ELF-1 (cell line): Measurements from ENCODE around the gene HHIPL1.

ENCODE experiments used
- DNase-seq: peaks from one replicate; pipeline ENCODE4 v3.0.0-alpha.2; 2016; ENCODE audit warnings: low read depth, low spot score

HHIPL1 gene

GRCh38 chr14:99689266-99690236 lies 44.6 kb downstream of the HHIPL1 start:
- DNase-seq, result no peak

GRCh38 chr14:99690636-99691035 lies 45.7 kb downstream of the HHIPL1 start:
- DNase-seq, result no peak

GRCh38 chr14:99691111-99691885 lies 46.4 kb downstream of the HHIPL1 start:
- no peak for DNase-seq

GRCh38 chr14:99693918-99694317 lies 49.0 kb downstream of the HHIPL1 start:
- no peak for DNase-seq

- DNase-seq, result no peak
Measured at GRCh38 chr14:99696929-99697328, 52.0 kb downstream of the HHIPL1 start.

- no peak for DNase-seq
Measured at GRCh38 chr14:99698236-99698635, 53.3 kb downstream of the HHIPL1 start.

- DNase-seq, result no peak
Measured at GRCh38 chr14:99698642-99699041, 53.7 kb downstream of the HHIPL1 start.

GRCh38 chr14:99699085-99699760 lies 54.3 kb downstream of the HHIPL1 start:
- no peak for DNase-seq

GRCh38 chr14:99699861-99700260 lies 54.9 kb downstream of the HHIPL1 start:
- DNase-seq, result no peak

GRCh38 chr14:99700379-99700778 lies 55.5 kb downstream of the HHIPL1 start:
- no peak for DNase-seq

GRCh38 chr14:99701260-99701659 lies 56.3 kb downstream of the HHIPL1 start:
- no peak for DNase-seq

- DNase-seq, result no peak
Measured at GRCh38 chr14:99702115-99702514, 57.2 kb downstream of the HHIPL1 start.

GRCh38 chr14:99703381-99703780 lies 58.5 kb downstream of the HHIPL1 start:
- no peak for DNase-seq

GRCh38 chr14:99704037-99704436 lies 59.1 kb downstream of the HHIPL1 start:
- no peak for DNase-seq

- no peak for DNase-seq
Measured at GRCh38 chr14:99706107-99706900, 61.4 kb downstream of the HHIPL1 start.

- DNase-seq, result no peak
Measured at GRCh38 chr14:99707420-99707819, 62.5 kb downstream of the HHIPL1 start.

GRCh38 chr14:99707921-99708320 lies 63.0 kb downstream of the HHIPL1 start:
- no peak for DNase-seq

- DNase-seq, result no peak
Measured at GRCh38 chr14:99708449-99708848, 63.5 kb downstream of the HHIPL1 start.

GRCh38 chr14:99713972-99714371 lies 69.0 kb downstream of the HHIPL1 start:
- no peak for DNase-seq

GRCh38 chr14:99715266-99716000 lies 70.5 kb downstream of the HHIPL1 start:
- DNase-seq, result no peak
